Upper lobe of left lung (tissue), 6 donors: ENCODE results near the gene MAGT1. TPM values are rescaled to one million over a fixed set of nuclear protein-coding genes. Genes with fewer than 3 reads are reported as not detected.

Experiments used
- ATAC-seq, 2 donors: fragments of 200-7000 bp; cut with Tn5 transposase; one replicate each; pipeline ENCODE4 v1.9.1; 2022; ENCODE audit warnings: mild to moderate bottlenecking in 2 of 2, moderate library complexity in 2 of 2; ENCODE audit not compliant: low FRiP score in 2 of 2
- DNase-seq, 2 donors: peaks; one replicate each; pipeline ENCODE4 v3.0.0-alpha.2; 2019 to 2020
- H3K27ac ChIP-seq, 4 donors: fragments of 200-600 bp; sonication (generic); one replicate each; pipeline ENCODE4 v1.5.1; 2016 to 2019
- H3K27me3 ChIP-seq, 4 donors: fragments of 200-600 bp; sonication (generic); one replicate each; pipeline ENCODE4 v1.5.1; 2017 to 2019
- H3K36me3 ChIP-seq, 4 donors: fragments of 200-600 bp; sonication (generic); one replicate each; pipeline ENCODE4 v1.5.1; 2016 to 2019
- H3K4me1 ChIP-seq, 4 donors: fragments of 200-600 bp; sonication (generic); one replicate each; pipeline ENCODE4 v1.5.1; 2018 to 2019
- H3K4me3 ChIP-seq, 4 donors: fragments of 200-600 bp; sonication (generic); one replicate each; pipeline ENCODE4 v1.5.1; 2017 to 2019; ENCODE audit warnings: mild to moderate bottlenecking in 2 of 4, moderate library complexity in 1 of 4
- H3K9me3 ChIP-seq, 4 donors: fragments of 200-600 bp; sonication (generic); one replicate each; pipeline ENCODE4 v1.5.1; 2018 to 2019
- CTCF ChIP-seq, 6 experiments: fragments of 450-650 bp in 4 of 6; fragments of 200-600 bp in 2 of 6; sonication (generic) in 2 of 6; IDR thresholded peaks; one replicate each; pipeline ENCODE4 v1.5.1; 2016 to 2019; ENCODE audit warnings: antibody characterized with exemption in 6 of 6
- EP300 ChIP-seq, 4 donors: sonication (generic); formaldehyde crosslinking; IDR thresholded peaks; one replicate each; pipeline ENCODE4 v1.5.1; 2017; ENCODE audit warnings: antibody characterized with exemption in 4 of 4, control low read depth in 2 of 4
- POLR2A ChIP-seq, 4 donors: fragments of 450-650 bp; IDR thresholded peaks; one replicate each; pipeline ENCODE4 v1.5.1; 2016 to 2017; ENCODE audit warnings: antibody characterized with exemption in 4 of 4, mild to moderate bottlenecking in 2 of 4
- POLR2AphosphoS5 ChIP-seq, 2 donors: sonication (generic); formaldehyde crosslinking; IDR thresholded peaks; one replicate each; pipeline ENCODE4 v1.5.1; 2017; ENCODE audit warnings: antibody characterized with exemption in 2 of 2
- WGBS, 2 donors: methylation state at CpG; one replicate each; pipeline ENCODE4 v1.1.5; 2017 to 2018; 5-methylcytosine and 5-hydroxymethylcytosine counted together
- total RNA-seq, 6 donors: library from RNA; depleted of rRNA in 4 of 6; stranded (reverse); fragments of >200 nt in 4 of 6; gene quantifications; one replicate each; pipeline versions ENCODE4 v1.1.0 to v1.2.1, GENCODE V29; 2016 to 2021
- donor health status: DM: no; HTN: no; CAD: no; lungs with moderate emphysema.
- donor health status: DM: no; HTN: yes; CAD: no; lungs with severe emphysema.

Gene MAGT1
- total RNA-seq, 6 donors from 2014 or later = 26.2 to 68.2 (median 51.7) TPM

GRCh38 chrX:77795124-77795523 is 100.1 kb downstream of the MAGT1 start:
- DNase-seq (no peak), ATAC-seq (no peak)
- WGBS, 2 donors = 91 to 96% methylated on average over 1 of the region's 1 CpG
- H3K9me3 ChIP-seq = no peaks in the 10 kb centered on the region
- TF ChIP-seq POLR2AphosphoS5 (IDR thresholded peaks at IDR 0.05) (no peak), CTCF (IDR thresholded peaks at IDR 0.05) (no peak), EP300 (IDR thresholded peaks at IDR 0.05) (no peak), POLR2A (IDR thresholded peaks at IDR 0.05) (no peak)
- H3K36me3 ChIP-seq = no peaks in the 10 kb centered on the region
- H3K27me3 ChIP-seq = no peaks in the 10 kb centered on the region
- H3K27ac ChIP-seq = no peak overlapping the region
- no peak overlapping the region for H3K4me3 ChIP-seq
- no peaks in the 10 kb centered on the region for H3K4me1 ChIP-seq

DNA sequence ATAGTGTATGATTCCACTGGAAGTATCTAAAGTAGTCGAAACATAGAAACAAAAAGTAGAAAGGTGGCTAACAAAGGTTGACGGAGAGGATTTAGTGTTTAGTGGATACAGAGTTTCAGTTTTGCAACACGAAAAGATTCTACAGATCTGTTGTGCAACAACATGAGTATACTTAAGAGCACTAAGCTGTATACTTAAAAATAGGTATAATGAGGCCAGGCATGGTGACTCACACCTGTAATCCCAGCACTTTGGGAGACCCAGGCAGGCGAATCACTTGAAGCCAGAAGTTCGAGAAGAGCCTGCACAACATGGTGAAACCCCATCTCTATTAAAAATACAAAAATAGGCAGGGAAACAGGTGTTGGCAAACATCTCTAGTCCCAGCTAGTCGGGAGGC is 101.3 kb downstream of the MAGT1 start:
- WGBS, 2 donors = 67 to 79% methylated on average over 6 of the region's 6 CpGs

GRCh38 chrX:77788050-77788449 is 107.2 kb downstream of the MAGT1 start:
- ATAC-seq (peak in 1 of 2 donors; percentile 63), DNase-seq (no peak)
- no peak for TF ChIP-seq POLR2AphosphoS5 (IDR thresholded peaks at IDR 0.05)
- TF ChIP-seq POLR2A (IDR thresholded peaks at IDR 0.05) = no peak
- no peak for TF ChIP-seq EP300 (IDR thresholded peaks at IDR 0.05)
- TF ChIP-seq CTCF (IDR thresholded peaks at IDR 0.05) = no peak
- no peaks in the 10 kb centered on the region for H3K27me3 ChIP-seq
- peak overlapping the region in 2 of 4 donors; percentile 35 to 39 for H3K27ac ChIP-seq
- H3K4me1 ChIP-seq = no peaks in the 10 kb centered on the region
- no peaks in the 10 kb centered on the region for H3K9me3 ChIP-seq
- peak overlapping the region in 3 of 4 donors; percentile 19 to 36 (median 35) for H3K4me3 ChIP-seq
- 49 to 50% methylated on average over 2 of the region's 2 CpGs for WGBS, 2 donors
- no peaks in the 10 kb centered on the region for H3K36me3 ChIP-seq

More for the DNA sequence above, 101.3 kb downstream of the MAGT1 start:
- Histone ChIP-seq H3K4me3 (no peak overlapping the region), H3K9me3 (no peaks in the 10 kb centered on the region), H3K27me3 (no peaks in the 10 kb centered on the region), H3K27ac (no peak overlapping the region), H3K36me3 (no peaks in the 10 kb centered on the region), H3K4me1 (no peaks in the 10 kb centered on the region)
- ATAC-seq = no peak
- TF ChIP-seq POLR2AphosphoS5 (IDR thresholded peaks at IDR 0.05) (no peak), EP300 (IDR thresholded peaks at IDR 0.05) (no peak)
- DNase-seq = peak in 1 of 2 donors; percentile 33

GRCh38 chrX:77786365-77786680 is 108.9 kb downstream of the MAGT1 start:
- Histone ChIP-seq H3K9me3 (no peaks in the 10 kb centered on the region), H3K27me3 (no peaks in the 10 kb centered on the region), H3K36me3 (no peaks in the 10 kb centered on the region), H3K4me3 (peak overlapping the region in 3 of 4 donors; percentile 51 to 65 (median 61)), H3K27ac (peak overlapping the region; percentile 91 to 94 (median 92)), H3K4me1 (no peaks in the 10 kb centered on the region)
- ATAC-seq = peak in 1 of 2 donors; percentile 20
- 12 to 58% methylated on average over 5 of the region's 5 CpGs for whole genome bisulfite sequencing, 2 donors
- no peak for TF ChIP-seq POLR2AphosphoS5 (IDR thresholded peaks at IDR 0.05)
- TF ChIP-seq POLR2A (IDR thresholded peaks at IDR 0.05) = no peak
- no peak for TF ChIP-seq CTCF (IDR thresholded peaks at IDR 0.05)
- TF ChIP-seq EP300 (IDR thresholded peaks at IDR 0.05) = no peak
- DNase-seq = no peak

DNA sequence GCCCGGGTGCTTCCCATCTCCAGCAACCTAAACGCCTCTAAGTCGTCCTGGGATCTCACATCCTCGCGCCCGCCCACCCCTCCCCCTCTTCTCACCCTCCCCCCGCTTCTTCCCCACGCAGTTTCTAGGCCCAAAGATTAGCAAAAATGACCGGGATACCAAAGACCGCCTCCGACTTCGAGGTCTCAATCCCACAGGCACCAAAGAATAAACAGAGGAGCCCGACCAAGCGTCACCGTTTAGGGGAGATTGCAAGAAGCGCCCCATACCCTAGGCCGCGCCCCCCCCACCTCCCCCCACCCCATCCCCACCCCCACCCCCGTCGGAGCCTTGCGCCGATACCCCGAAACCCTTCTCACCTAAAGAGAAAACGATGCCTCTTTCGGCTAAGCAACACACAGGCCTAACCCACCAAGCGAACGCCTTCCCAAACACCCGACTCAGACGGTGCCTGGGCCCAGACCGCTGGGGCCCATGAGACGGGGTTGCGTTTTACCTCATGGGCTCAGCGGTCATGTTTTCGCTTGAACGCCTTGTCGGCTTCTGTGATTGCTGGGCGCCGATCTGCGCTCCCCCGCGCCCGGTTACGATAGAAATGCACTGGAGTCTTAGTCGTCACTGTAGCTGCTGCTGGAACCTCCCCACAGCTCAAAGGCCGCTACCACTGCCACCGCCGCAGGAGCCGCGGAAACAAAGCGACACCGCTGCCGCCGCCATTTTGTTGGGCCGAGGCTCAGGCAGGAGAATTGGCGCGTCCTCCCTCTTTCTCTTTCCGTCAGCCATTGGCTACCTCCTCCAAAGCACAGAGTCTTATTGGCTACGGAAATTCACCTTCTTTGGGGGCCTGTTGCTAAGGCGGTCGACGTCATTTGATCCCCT is 109.5 kb downstream of the MAGT1 start, which contains the start of gene ATRX:
TSS of gene ATRX (minus strand) at position 731 of the 879 bp plus-strand sequence. CDS start at position 516, 215 bp downstream.
- TF ChIP-seq EP300 (IDR thresholded peaks at IDR 0.05) = no peak
- TF ChIP-seq POLR2AphosphoS5 (IDR thresholded peaks at IDR 0.05) = peak; percentile 15 to 56
- TF ChIP-seq POLR2A (IDR thresholded peaks at IDR 0.05) = peak in 2 of 4 donors; percentile 59
- no peak for TF ChIP-seq CTCF (IDR thresholded peaks at IDR 0.05)
- DNase-seq (peak; percentile 72 to 88), ATAC-seq (peak; percentile 94 to 98)
- Histone ChIP-seq H3K4me3 (peak within 1 kb of the TSS; percentile 51 to 65 (median 60)), H3K27me3 (no peaks in the 10 kb centered on the region), H3K9me3 (no peaks in the 10 kb centered on the region), H3K4me1 (no peaks in the 10 kb centered on the region), H3K36me3 (no peaks in the 10 kb centered on the region), H3K27ac (peak within 1 kb of the TSS; percentile 91 to 94 (median 92))
- WGBS, 2 donors = 0 to 36% methylated on average over 9 to 59 of the region's 61 CpGs
